ENCODE measurements around the gene UHRF2.

- TF ChIP-seq CTCF (IDR thresholded peaks at IDR 0.05) = no peak
- no peak for TF ChIP-seq POLR2A (IDR thresholded peaks at IDR 0.05)
Observed at GRCh38 chr9:6506571-6506970, 93.6 kb downstream of the UHRF2 start.

Measured in Peyer's patch (tissue), 4 donors.